Islet of Langerhans (tissue), 1 donor: ENCODE results near the gene RNF126.
"Not testable (repeated sequence)": the region's sequence is repeated elsewhere in the genome, so short reads cannot be mapped to it uniquely, and the experiment has no call there.

Source experiments
- FAIRE-seq: peaks from one replicate; lab custom pipeline; 2011; peaks lifted over from hg19 to GRCh38; lab: Jason Lieb, UNC

Gene RNF126

DNA sequence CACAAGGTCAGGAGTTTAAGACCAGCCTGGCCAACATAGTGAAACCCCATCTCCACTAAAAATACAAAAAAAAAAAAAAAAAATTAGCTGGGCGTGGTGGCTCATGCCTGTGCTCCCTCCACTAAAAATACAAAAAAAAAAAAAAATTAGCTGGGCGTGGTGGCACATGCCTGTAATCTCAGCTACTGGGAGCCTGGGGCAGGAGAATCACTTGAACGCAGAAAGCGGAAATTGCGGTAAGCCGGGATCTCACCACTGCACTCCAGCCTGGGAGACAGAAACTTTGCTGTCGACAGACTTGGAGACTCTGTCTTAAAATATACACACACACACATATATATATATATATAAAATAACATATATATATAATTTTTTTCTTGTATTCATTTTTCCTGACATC, 36.4 kb downstream of the RNF126 start:
- FAIRE-seq: not testable (repeated sequence)

DNA sequence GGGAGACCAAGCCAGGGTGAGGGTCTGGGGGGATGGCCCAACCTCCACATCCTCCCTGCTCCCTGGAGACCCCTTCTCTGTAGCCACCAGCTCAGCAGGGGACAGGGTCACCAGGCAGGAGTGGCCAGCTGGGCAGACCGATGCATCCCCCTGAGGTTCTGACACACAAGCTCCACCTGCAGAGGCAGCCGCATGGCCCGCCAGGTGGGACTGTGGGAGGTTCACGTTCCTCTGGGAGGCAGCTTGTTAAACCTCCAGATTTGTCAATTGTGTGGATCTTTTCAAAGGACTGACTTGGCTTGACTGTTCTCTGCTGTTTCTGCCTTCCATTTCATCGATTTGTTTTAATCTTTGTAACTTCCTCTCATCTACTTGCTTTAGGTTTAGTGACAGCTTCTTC, 37.8 kb downstream of the RNF126 start:
- FAIRE-seq: no peak

DNA sequence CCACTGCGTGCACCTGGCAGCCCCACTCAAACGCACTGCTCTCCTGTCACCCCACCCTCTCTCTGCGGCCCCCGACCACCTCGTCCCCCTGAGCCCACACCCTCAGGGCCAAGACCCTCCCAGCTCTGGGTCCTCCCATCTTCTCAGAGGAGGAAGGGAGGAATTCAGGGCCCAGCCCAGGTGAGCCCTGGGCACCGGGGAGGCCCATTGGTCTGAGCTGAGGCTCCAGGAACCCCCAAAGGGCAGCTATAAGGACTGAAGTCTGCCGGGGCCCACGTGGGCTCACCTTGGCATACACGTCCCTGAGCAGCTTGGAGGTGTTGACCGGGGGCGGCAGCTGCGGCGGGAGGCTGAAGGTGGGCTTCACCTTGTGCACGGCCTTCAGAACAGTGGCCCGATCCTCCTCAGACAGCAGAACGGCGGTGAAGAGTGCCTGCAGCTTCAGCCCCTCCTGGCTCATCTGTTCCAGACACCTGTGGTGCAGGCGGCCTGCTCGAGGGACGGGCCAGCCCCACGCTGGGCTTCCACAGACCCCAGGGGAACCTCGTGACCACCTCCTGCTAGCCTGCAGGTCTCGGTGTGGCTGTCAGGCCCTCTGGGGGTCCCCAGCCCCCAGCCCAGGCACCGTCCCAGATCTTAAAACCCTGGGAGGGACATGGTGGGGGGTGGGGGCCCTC, 38.4 kb downstream of the RNF126 start:
- no peak for FAIRE-seq

DNA sequence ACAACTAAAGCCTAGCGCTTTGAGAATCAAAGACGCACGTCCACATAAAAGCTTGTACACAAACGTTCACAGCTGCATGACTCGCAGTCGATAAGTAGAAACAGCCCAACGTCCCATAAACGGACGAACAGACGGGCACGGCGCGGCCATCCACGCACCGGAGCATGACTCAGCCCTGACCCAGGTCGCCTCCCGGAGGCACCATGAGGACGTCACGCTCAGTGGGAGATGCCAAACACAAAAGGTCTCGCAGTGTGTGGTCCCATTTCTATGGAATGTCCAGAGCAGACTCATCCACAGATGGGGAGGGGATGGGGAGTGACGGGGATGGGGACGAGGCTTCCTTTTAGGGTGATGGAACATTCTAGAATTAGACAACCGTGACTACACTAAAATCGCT, 39.0 kb downstream of the RNF126 start:
- FAIRE-seq: no peak

DNA sequence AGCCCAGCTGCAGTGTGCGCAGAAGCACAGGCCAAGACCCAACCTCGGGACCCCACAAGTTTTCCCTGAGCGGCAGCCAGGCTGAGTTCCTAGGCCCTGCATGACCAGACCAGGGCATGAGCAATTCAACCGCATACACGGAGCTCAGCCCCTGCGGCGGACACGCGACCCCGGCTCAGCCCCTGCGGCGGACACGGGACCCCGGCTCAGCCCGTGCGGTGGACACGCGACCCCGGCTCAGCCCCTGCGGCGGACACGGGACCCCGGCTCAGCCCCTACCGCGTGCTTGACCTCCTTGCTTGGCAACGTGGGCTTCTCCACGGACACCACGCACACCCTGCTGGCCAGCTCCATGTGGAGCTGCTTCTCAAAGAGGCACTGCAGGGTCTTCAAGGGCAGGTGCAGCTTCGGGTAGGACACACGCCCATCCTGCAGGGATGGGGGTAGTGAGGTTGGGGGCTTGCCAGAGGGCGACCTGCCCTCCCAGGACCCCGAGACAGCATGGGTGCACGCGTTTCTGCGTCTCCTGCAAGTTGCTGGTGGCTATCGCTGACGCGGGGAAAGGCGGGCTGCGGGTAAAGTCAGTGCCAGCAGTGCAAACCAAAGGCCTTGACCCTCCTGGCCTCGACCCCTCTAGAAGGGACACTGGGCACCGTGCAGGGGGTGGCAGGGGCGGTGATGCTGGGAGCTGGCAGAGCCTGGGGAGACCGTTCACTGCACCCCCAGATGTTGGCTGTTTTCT, 39.7 kb downstream of the RNF126 start:
- FAIRE-seq: no peak

DNA sequence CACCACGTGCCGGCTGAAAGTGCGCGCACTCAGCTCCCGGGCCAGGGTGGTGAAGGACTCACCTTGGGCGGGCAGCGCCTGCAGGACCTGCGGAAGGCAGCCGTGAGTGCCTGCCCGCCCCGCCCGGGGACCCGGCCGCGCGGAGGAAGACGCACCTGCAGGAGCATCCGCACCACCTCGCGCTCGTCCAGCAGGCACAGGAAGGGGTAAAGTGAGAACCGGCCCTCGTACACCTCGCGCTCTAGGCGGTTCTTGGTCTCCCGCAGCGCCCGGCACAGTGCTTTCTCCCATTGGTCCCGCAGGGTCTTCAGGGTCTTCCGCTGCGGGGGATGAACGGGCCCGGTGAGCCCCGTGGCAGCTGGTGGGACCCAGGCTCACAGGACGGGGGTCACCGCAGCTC, 40.3 kb downstream of the RNF126 start:
- no peak for FAIRE-seq

DNA sequence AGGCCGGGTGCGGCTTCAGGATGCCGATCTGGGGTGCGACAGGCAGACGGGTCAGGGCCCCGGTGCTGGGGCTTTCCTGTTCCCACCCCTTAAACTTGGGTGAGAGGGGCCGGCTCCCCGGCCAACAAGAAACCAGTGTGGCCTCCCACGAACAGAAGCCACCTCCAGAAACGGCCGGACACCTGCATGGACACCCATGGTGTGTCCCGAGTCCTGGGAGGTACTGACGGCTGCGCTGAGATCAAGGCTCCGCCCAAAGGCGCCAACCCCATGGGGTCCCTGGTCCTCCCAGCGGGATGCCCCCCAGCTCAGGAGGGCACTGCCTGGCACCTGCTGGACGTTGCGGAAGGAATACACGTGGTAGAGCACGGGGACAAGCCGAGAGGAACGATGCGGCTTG, 41.2 kb downstream of the RNF126 start:
- FAIRE-seq: no peak

DNA sequence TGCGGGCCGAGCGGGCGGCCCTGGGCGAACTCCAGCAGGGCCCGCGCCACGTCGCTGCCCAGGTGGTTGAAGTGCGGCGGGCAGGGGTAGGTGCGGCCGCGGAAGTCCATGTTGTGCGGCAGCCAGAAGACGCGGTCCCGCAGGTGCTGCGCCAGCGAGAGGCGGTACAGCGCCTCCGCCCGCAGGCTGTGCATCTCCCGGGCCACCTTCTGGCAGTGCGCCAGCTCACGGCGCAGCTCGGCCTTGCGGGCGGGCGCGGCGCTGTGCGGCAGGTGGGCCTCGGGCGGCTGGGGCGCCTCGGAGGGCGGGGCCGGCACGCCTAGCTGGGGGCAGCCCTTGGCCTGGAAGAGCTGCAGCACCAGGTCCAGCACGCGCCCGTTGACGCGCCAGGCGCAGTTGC, 41.8 kb downstream of the RNF126 start:
- not testable (repeated sequence) for FAIRE-seq

DNA sequence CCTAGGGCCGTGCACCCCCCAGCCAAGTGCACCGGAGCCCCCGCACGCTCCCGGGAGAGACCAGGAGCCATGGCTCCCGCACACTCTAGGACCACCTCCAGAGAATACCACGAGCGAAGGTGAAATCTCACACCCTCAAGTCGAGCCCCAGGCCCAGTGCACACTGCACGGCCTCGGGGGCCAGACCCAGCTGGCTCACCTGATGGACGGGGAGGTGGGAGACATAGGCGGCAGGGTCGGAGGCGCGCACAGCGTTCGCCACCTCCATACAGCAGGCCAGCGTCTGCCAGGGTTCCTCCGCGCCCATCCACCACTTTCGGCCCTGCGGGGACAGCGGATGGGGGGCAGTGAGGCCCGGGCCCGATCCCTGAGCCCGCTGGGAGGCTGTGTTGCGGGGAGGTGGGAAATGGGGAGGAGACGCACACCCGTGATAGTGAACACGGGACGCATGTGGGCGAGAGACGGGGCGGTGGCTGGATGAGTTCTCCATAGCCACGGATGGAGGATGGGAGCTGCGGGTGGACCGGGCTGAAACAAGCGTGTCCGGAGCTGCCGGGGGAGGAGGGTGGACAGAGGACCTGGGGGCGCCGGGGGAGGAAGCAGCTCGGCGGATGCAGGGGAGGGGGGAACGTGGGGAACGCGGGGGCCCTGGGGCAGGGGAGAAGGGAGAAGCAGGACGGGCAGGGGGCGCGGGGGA, 42.7 kb downstream of the RNF126 start:
- FAIRE-seq: no peak

DNA sequence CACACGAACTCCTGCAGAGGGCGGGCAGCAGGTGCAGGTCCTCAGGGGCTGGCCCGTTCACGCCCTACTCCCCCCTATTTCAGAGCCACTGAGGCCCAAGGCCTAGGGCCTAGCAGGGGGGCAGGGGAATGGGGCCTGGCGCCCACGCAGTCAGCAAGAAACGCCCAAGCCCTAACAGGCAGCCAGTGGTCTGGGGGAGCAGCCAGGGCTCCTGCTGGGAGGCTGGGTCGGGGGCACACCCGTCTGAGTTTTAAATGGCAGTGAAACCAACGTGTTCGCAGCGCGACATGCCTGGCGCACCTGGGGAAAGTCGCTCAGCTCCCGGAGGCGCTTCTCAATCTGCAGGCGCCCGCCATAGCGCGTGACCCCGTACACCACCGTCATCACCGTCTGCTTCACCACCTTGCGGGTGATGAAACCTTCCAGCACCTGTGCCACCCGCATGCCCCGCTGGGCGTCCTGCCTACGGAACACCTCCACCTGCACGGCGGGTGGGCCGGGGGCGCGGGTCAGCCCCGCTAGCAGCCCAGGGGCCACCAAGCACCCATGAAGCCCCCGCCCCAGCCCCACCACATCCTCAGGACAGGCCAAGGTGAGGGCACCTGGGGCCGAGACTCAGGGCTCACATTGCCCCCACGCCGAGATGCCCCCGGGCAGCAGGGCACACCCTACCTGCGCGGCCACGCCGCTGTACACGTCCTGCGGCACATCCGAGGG, 43.6 kb downstream of the RNF126 start:
- no peak for FAIRE-seq

DNA sequence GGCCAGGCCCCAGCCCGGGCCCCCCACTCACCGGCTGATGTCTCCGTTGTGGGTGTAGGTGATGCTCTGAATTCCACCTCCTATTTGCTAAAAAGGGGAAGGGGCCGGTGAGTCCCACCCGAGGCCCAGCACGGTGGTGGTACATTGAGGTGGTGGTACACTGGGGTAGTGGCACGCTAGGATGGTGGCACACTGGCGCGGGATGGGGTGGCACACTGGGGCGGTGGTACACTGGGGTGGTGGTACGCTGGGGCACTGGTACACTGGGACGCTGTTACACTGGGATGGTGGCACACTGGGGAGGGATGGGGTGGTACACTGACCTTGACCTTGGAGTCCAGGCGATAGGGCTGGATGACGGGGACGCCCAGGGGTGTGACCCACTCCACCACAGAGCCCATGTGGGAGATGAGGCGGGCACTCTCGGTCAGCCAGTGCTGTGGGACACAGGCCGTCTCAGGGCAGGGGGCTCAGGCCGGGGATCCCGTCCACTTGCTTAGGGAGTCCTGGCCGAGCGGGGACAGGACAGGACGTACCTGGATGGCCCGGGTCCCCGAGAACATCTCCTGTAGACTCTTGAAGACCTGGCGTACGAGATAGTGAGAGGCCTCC, 44.2 kb downstream of the RNF126 start:
- no peak for FAIRE-seq

DNA sequence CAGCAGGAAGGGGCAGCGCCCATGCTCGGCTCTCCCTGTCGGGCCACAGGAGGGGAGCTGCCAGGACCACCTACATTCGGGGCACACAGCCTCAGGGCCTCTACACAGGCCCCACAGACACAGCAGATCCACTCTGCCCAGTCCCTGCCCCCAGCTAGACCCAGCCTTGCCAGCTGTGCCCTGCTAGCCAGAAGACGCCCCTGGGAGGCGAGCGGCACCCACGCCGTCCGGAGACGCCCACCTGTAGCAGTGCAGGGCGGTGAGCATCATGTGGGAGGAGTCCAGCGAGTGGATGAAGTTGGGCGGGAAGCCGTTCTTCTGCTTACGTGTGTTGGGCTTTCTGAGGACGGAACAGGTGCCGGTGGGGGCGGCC, 44.8 kb downstream of the RNF126 start:
- no peak for FAIRE-seq

DNA sequence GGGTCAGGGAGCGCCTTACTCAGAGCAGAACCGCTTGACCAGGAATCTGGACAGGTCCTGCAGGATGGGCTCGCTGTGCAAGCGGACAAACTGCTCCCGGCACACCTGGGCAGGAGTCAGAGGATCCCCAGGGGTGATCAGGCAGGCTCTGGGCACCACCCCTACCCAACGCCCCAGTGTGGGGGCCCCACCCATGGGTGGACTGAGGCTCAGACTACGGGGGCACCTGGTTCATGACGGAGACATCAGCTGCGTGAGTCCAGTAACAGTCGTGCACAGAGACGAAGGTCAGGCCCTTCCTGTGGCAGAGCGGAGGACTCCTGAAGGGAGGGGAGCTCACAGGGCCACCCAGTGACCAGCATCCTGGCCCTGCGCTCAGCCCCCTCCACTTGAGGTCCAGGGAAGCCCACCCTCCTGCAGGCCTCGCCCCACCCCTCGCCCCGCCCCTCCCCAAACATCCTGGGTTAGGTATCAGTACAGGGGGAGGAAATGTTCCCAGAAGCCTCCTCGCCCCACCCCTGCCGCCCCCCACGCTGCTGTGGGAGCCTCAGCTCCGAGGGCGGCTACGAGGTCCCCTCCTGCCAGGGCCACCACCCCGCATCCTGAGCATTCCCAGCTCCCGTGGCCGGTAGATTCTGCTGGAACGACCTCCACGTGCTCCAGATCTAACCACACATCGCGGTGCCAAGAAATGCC, 45.3 kb downstream of the RNF126 start:
- no peak for FAIRE-seq

DNA sequence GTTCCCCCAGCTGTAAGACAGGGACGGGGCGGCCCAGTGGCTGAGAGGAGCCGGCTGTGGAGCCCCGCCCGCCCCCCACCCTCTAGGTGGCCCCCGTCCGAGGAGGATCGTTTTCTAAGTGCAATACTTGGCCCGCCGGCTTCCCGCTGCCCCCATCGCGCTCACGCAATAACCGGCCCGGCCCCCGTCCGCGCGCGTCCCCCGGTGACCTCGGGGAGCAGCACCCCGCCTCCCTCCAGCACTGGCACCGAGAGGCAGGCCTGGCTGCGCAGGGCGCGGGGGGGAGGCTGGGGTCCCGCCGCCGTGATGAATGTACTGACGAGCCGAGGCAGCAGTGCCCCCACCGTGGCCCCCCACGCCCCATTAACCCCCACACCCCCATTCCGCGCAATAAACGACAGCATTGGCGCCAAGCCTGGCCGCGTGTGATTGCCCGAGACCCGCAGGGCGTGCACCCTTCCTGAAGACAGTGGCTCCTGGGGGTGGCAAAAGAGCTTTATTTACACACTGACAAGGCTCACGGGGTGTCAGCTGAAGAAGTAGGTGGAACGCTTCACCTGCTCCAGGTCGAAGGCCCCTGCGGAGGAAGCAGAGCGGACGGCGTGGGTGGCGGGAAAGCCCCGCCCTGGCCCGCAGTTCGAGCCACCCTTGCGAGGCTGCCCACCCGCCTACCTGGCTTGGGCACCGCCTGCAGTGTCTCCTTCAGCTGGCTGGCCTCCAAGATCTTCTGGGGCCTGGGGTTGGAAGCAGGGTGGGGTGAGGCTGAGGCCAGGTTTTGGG, 46.1 kb downstream of the RNF126 start:
- no peak for FAIRE-seq

DNA sequence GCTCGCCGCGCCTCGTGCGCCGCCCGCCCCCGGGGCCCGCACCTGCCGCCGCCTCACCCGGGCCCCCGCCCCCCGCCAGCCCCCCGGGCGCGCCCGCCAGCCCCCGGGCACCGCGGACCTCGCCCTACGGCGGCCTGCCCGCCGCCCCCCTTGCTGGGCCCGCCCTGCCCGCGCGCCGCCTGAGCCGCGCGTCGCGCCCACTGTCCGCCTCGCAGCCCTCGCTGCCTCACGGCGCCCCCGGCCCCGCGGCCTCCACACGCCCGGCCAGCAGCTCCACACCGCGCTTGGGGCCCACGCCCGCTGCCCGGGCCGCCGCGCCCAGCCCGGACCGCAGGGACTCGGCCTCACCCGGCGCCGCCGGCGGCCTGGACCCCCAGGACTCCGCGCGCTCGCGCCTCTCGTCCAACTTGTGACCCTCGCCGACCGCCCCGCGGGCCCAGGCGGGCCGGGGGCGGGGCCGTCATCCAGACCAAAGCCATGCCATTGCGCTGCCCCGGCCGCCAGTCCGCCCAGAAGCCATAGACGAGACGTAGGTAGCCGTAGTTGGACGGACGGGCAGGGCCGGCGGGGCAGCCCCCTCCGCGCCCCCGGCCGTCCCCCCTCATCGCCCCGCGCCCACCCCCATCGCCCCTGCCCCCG, 46.8 kb downstream of the RNF126 start:
- no peak for FAIRE-seq

DNA sequence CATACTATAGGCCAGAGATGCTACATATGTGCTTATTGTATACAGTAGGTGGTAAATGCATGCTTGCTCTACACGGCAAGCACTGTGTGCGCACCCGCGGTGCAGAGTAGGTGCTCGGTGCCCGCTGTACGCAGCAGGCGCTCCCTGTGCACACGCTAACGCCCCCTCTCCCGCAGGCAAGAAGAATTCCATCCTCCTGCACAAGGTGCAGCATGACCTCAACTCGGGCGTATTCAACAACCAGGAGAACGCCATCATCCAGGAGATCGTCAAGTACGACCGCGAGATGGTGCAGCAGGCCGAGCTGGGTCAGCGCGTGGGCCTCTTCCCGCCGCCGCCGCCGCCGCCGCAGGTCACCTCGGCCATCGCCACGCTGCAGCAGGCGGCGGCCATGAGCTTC, 47.4 kb downstream of the RNF126 start:
- no peak for FAIRE-seq

DNA sequence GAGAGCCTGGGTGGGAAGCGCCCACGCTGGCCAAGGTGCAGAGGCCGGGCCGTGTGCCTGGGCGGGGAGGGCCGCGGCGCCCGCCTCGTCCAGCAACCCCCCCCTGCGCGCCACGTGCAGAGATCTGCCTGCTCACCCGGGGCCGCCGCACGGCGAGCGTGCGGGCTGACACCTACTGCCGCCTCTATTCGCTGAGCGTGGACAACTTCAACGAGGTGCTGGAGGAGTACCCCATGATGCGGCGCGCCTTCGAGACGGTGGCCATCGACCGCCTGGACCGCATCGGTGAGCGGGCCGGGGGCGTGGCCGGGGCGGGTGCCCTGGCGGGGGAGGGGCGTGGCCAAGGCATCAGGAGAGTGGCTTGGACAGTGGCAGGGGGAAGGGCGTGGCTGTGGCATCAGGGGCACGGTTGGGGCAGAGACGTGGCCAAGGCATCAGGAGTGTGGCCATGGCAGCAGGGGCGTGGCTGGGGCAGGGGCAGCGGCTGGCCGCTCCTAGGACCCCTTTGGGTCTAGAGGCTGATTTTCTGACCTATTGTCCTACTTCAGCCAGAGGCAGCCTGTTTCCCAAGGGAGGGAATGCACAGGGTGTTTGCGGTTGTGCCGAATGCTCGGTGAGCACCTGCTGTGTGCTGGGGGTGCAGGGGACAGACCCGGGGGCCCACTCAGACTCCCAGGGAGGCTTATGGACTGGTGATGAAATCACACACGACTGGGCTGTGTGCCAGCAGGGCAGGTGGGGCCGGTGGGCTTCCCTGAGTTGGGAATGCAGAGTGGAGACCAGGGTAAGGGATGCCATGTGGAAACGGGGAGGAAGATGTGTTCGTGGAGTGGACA, 49.1 kb downstream of the RNF126 start:
- FAIRE-seq: no peak

DNA sequence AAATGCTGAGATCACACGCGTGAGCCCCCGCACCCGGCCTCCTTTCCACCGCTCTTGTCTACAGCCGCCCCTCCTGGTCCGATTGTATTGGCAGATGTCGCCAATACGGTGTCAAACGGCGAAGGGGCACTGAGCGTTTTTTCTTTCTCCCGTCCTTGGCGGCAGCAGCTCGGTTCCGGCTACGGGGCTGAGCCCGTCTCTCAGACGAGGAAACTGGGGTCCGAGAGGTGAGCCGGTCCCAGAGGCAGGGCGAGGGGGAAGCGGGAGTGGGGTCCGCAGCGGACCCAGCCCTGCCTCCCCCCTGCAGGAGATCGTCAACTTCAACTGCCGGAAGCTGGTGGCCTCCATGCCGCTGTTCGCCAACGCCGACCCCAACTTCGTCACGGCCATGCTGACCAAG, 50.1 kb downstream of the RNF126 start:
- no peak for FAIRE-seq

DNA sequence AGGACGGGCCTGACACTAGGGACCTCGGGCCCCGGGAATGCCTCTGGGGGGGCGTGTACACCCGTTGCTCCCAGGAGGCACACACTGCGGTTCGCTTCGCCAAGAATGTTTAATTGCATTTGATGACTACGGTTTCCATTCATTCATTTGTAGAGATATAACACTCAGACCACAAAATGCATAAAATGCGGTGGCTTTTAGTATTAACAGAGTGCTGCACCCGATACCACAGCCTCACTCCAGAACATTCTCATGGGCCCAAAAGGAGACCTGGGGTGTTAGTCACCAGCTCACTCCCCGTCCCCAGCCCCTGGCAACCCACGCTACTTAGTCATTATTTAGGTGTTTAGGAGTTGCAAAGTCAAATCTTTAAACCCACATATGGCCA, 51.5 kb downstream of the RNF126 start:
- FAIRE-seq: no peak
